ENCODE data around the gene LRRC2. TPM values are rescaled to one million over a fixed set of nuclear protein-coding genes. Genes with fewer than 3 reads are reported as not detected.

Gene LRRC2
- total and polyA plus RNA-seq, 2 donors (not counting 3 experiments of a cell fraction or from before 2014, with no cell fraction given): 0.14 to 0.73 TPM

GRCh38 chr3:46501702-46502101, 64.4 kb downstream of the LRRC2 start:
- no peak overlapping the region for H3K27ac ChIP-seq (ENCODE audit: insufficient read depth, low read depth, low read length)
- BruUV-seq (replicated peaks): no TSS peak
- H3K79me2 ChIP-seq (ENCODE audit: control insufficient read depth, insufficient read depth, low read length): no peaks in the 10 kb centered on the region
- peaks cover 0 to 2% of the 10 kb centered on the region in 2 experiments for H3K27me3 ChIP-seq (ENCODE audit: control insufficient read depth in 2 of 2, insufficient read depth in 2 of 2, low read length in 2 of 2)
- H3K4me3 ChIP-seq (replicated peaks in 1 of 3; ENCODE audit: insufficient read depth in 1 of 3, low read depth in 1 of 3, low read length in 3 of 3): no peak overlapping the region
- TF ChIP-seq, protein P1, sequence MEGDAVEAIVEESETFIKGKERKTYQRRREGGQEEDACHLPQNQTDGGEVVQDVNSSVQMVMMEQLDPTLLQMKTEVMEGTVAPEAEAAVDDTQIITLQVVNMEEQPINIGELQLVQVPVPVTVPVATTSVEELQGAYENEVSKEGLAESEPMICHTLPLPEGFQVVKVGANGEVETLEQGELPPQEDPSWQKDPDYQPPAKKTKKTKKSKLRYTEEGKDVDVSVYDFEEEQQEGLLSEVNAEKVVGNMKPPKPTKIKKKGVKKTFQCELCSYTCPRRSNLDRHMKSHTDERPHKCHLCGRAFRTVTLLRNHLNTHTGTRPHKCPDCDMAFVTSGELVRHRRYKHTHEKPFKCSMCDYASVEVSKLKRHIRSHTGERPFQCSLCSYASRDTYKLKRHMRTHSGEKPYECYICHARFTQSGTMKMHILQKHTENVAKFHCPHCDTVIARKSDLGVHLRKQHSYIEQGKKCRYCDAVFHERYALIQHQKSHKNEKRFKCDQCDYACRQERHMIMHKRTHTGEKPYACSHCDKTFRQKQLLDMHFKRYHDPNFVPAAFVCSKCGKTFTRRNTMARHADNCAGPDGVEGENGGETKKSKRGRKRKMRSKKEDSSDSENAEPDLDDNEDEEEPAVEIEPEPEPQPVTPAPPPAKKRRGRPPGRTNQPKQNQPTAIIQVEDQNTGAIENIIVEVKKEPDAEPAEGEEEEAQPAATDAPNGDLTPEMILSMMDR (IDR thresholded peaks at IDR 0.05; ENCODE audit: extremely low read depth in 1 of 2, insufficient read depth in 1 of 2, low read depth in 1 of 2, low read length in 2 of 2): no peak
- TF ChIP-seq FOS (IDR thresholded peaks at IDR 0.05; ENCODE audit: borderline replicate concordance, insufficient read depth, low read length): no peak
- no peak for TF ChIP-seq POLR2A (IDR thresholded peaks at IDR 0.05; ENCODE audit: low read depth, low read length)
- TF ChIP-seq JUN (IDR thresholded peaks at IDR 0.05; ENCODE audit: borderline replicate concordance, insufficient read depth, insufficient read length, low read depth): no peak
- no peak for TF ChIP-seq MYC (IDR thresholded peaks at IDR 0.05; ENCODE audit: low read depth, low read length)
- TF ChIP-seq GATA2 (IDR thresholded peaks at IDR 0.05; ENCODE audit: insufficient read depth, insufficient read length, low read depth, low read length): no peak
- no peak for TF ChIP-seq EZH2 (IDR thresholded peaks at IDR 0.05; ENCODE audit: borderline replicate concordance, low read depth, low read length, severe bottlenecking)
- TF ChIP-seq POLR2AphosphoS5 (IDR thresholded peaks at IDR 0.05; ENCODE audit: insufficient read depth, low read depth, low read length): no peak
- TF ChIP-seq, protein P2, sequence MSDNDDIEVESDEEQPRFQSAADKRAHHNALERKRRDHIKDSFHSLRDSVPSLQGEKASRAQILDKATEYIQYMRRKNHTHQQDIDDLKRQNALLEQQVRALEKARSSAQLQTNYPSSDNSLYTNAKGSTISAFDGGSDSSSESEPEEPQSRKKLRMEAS (IDR thresholded peaks at IDR 0.05; ENCODE audit: insufficient read depth, insufficient read length): no peak
- CTCF ChIA-PET: interaction anchor here (1.6 to 3.4 kb wide), 3 partner anchors 13 to 128 kb away, joined by 4 to 24 read pairs (median 8); no protein-coding TSS in a partner anchor
- no peak for DNase-seq (ENCODE audit: low read depth, low spot score)
- H3K4me1 ChIP-seq (ENCODE audit: control insufficient read depth, extremely low read depth, insufficient read depth, low read length): peaks cover 6% of the 10 kb centered on the region
- POLR2A ChIA-PET: no interaction called here
- H3K9me1 ChIP-seq (replicated peaks; ENCODE audit: control insufficient read depth, extremely low read depth, insufficient read depth, low read length): no peaks in the 10 kb centered on the region
- no peaks in the 10 kb centered on the region for H3K36me3 ChIP-seq (ENCODE audit: control insufficient read depth in 2 of 2, extremely low read depth in 1 of 2, insufficient read depth in 2 of 2, low read length in 2 of 2)
- H3K4me2 ChIP-seq (ENCODE audit: insufficient read depth, low read length): no peak overlapping the region
- peak overlapping the region; percentile 10 for H2AFZ ChIP-seq (ENCODE audit: low read depth, low read length)
- intact Hi-C loops (cut with micrococcal nuclease) (no loop called here), dilution Hi-C loops (cut with MboI; ENCODE audit: extremely low pct_ligation_motif_present, low sequenced_read_pairs) (no loop called here)
- H3K9me3 ChIP-seq (replicated peaks; ENCODE audit: control insufficient read depth, insufficient read depth, low read length): no peaks in the 10 kb centered on the region
- no peaks in the 10 kb centered on the region for H4K20me1 ChIP-seq (replicated peaks; ENCODE audit: control insufficient read depth, extremely low read depth, insufficient read depth, low read length)
- FAIRE-seq: no peak
- H3K9ac ChIP-seq (replicated peaks; ENCODE audit: extremely low read depth, insufficient read depth, low read length): no peak overlapping the region
